GM18505 (cell line): ENCODE data around the gene LSM8.
"Not testable (repeated sequence)": the region's sequence is repeated elsewhere in the genome, so short reads cannot be mapped to it uniquely, and the experiment has no call there.

ENCODE experiments used
- ATAC-seq: cut with Tn5 transposase; IDR thresholded peaks from one replicate; pipeline ENCODE4 v1.9.1; 2021; ENCODE audit not compliant: unreplicated experiment
- POLR2A ChIP-seq: IDR thresholded peaks from 4 replicates; pipeline ENCODE4 v1.6.1; 2011; ENCODE audit warnings: borderline replicate concordance; ENCODE audit not compliant: insufficient read depth, insufficient read length; ENCODE audit errors: extremely low read depth

LSM8 gene

GRCh38 chr7:118222591-118222990, 38.6 kb downstream of the LSM8 start:
- TF ChIP-seq POLR2A: no peak
- ATAC-seq: no peak

GRCh38 chr7:118224521-118224920, 40.6 kb downstream of the LSM8 start, which contains the start of gene ANKRD7:
Gene ANKRD7 (plus strand): TSS chr7:118224704. CDS start chr7:118224831, 127 bp downstream.
- TF ChIP-seq POLR2A: no peak
- ATAC-seq: no peak

GRCh38 chr7:118232837-118233236, 48.9 kb downstream of the LSM8 start:
- no peak for ATAC-seq
- no peak for TF ChIP-seq POLR2A

GRCh38 chr7:118233799-118234198, 49.8 kb downstream of the LSM8 start:
- TF ChIP-seq POLR2A: no peak

GRCh38 chr7:118239014-118239413, 55.0 kb downstream of the LSM8 start:
- ATAC-seq: no peak
- TF ChIP-seq POLR2A: no peak

More at GRCh38 chr7:118233799-118234198, 49.8 kb downstream of the LSM8 start:
- no peak for ATAC-seq

GRCh38 chr7:118240320-118240719, 56.4 kb downstream of the LSM8 start:
- not testable (repeated sequence) for ATAC-seq
